ENCODE data around the gene P2RY12.

The P2RY12 gene

DNA sequence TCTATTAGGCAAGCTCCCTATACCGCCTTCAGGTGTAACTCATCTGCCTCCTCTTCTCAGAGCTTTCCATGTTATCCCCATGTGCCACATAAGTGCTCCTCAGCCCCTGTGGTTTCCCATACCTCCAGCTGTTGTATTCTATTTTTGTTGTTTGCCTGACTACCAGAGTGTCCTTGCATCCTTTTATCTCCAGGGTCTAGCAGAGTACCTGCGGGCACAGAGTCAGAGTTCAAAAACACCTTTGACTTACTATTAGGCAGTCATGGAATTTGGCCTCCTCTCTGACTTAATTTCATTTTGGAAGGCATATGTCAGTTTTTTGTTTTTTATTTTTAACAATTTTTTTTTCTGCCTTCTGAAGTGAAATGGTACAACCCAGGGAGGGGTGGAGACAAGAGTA is 75.0 kb downstream of the P2RY12 start:
- TF ChIP-seq TCF4 (CRISPR knock-in tag; IDR thresholded peaks at IDR 0.05; ENCODE audit: borderline replicate concordance) (no peak), ZNF70 (CRISPR knock-in tag; IDR thresholded peaks at IDR 0.05) (no peak), GLIS3 (CRISPR knock-in tag; IDR thresholded peaks at IDR 0.05) (no peak), SNAI2 (CRISPR knock-in tag; IDR thresholded peaks at IDR 0.05) (no peak), ISL1 (CRISPR knock-in tag; IDR thresholded peaks at IDR 0.05) (no peak), BACH2 (CRISPR knock-in tag; IDR thresholded peaks at IDR 0.05; ENCODE audit: borderline replicate concordance) (no peak), ZFP30 (CRISPR knock-in tag; IDR thresholded peaks at IDR 0.05) (no peak), ZNF565 (CRISPR knock-in tag; conservative IDR thresholded peaks at IDR 0.05; ENCODE audit: low read depth) (no peak), OSR1 (CRISPR knock-in tag; IDR thresholded peaks at IDR 0.05) (no peak)
- TF ChIP-seq, protein P1, sequence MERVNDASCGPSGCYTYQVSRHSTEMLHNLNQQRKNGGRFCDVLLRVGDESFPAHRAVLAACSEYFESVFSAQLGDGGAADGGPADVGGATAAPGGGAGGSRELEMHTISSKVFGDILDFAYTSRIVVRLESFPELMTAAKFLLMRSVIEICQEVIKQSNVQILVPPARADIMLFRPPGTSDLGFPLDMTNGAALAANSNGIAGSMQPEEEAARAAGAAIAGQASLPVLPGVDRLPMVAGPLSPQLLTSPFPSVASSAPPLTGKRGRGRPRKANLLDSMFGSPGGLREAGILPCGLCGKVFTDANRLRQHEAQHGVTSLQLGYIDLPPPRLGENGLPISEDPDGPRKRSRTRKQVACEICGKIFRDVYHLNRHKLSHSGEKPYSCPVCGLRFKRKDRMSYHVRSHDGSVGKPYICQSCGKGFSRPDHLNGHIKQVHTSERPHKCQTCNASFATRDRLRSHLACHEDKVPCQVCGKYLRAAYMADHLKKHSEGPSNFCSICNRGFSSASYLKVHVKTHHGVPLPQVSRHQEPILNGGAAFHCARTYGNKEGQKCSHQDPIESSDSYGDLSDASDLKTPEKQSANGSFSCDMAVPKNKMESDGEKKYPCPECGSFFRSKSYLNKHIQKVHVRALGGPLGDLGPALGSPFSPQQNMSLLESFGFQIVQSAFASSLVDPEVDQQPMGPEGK (CRISPR knock-in tag; IDR thresholded peaks at IDR 0.05; ENCODE audit: borderline replicate concordance): no peak
- TF ChIP-seq, protein P2, sequence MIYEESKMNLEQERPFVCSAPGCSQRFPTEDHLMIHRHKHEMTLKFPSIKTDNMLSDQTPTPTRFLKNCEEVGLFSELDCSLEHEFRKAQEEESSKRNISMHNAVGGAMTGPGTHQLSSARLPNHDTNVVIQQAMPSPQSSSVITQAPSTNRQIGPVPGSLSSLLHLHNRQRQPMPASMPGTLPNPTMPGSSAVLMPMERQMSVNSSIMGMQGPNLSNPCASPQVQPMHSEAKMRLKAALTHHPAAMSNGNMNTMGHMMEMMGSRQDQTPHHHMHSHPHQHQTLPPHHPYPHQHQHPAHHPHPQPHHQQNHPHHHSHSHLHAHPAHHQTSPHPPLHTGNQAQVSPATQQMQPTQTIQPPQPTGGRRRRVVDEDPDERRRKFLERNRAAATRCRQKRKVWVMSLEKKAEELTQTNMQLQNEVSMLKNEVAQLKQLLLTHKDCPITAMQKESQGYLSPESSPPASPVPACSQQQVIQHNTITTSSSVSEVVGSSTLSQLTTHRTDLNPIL (CRISPR knock-in tag; IDR thresholded peaks at IDR 0.05; ENCODE audit: low read depth): no peak
- TF ChIP-seq, protein P3, sequence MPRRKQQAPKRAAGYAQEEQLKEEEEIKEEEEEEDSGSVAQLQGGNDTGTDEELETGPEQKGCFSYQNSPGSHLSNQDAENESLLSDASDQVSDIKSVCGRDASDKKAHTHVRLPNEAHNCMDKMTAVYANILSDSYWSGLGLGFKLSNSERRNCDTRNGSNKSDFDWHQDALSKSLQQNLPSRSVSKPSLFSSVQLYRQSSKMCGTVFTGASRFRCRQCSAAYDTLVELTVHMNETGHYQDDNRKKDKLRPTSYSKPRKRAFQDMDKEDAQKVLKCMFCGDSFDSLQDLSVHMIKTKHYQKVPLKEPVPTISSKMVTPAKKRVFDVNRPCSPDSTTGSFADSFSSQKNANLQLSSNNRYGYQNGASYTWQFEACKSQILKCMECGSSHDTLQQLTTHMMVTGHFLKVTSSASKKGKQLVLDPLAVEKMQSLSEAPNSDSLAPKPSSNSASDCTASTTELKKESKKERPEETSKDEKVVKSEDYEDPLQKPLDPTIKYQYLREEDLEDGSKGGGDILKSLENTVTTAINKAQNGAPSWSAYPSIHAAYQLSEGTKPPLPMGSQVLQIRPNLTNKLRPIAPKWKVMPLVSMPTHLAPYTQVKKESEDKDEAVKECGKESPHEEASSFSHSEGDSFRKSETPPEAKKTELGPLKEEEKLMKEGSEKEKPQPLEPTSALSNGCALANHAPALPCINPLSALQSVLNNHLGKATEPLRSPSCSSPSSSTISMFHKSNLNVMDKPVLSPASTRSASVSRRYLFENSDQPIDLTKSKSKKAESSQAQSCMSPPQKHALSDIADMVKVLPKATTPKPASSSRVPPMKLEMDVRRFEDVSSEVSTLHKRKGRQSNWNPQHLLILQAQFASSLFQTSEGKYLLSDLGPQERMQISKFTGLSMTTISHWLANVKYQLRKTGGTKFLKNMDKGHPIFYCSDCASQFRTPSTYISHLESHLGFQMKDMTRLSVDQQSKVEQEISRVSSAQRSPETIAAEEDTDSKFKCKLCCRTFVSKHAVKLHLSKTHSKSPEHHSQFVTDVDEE (CRISPR knock-in tag; IDR thresholded peaks at IDR 0.05): no peak

DNA sequence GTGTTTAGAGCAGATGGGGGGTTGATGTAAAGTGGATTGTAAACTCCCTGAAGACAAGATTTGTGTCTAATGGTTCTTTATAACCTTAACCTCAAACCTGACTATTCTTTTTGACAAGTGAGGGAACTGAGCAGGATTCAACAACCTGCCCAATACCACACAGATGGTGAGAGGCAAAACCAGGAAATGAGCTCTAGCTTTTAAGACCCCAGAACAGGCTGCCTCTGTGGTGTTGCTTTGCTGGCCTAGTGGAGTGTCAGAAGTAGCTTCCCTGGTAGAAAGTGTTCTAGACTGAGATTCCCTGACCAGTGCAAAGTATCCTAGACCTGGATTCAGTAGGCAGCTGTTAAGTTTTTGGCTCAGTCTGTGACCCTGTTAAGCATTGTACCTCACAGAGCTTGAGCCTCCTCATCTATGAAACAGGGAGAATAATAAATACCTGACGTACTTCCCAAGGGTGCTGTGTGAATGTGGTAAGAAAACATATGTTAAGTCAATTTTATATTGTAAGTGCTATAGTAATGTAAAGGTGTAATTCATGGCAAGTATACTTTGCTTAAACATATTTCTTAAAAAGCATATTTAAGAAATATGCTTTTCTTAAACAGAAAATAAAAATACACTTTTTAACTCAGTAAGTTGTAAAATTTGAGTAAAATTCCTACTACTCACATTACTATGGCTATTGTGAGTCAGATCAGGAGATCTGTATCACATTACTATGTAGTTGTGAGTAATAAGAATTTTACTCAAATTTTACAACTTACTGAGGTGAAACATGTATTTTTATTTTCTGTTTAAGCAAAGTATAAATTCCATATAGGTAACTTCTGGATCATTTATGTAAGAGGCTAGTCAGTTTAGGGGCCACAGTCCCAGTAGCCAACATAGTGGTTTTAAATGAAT is 76.7 kb downstream of the P2RY12 start:
- ATAC-seq: no peak
- TF ChIP-seq BACH2 (CRISPR knock-in tag; IDR thresholded peaks at IDR 0.05; ENCODE audit: borderline replicate concordance) (no peak), ZNF565 (CRISPR knock-in tag; conservative IDR thresholded peaks at IDR 0.05; ENCODE audit: low read depth) (no peak), CSDC2 (CRISPR knock-in tag; IDR thresholded peaks at IDR 0.05) (no peak), GLIS3 (CRISPR knock-in tag; IDR thresholded peaks at IDR 0.05) (no peak), ZFP3 (CRISPR knock-in tag; IDR thresholded peaks at IDR 0.05) (no peak), ZNF8 (CRISPR knock-in tag; IDR thresholded peaks at IDR 0.05) (no peak), TCF4 (CRISPR knock-in tag; IDR thresholded peaks at IDR 0.05; ENCODE audit: borderline replicate concordance) (no peak), ESRRG (CRISPR knock-in tag; IDR thresholded peaks at IDR 0.05) (no peak), ISL1 (CRISPR knock-in tag; IDR thresholded peaks at IDR 0.05) (no peak), PPARA (CRISPR knock-in tag; IDR thresholded peaks at IDR 0.05; ENCODE audit: borderline replicate concordance) (no peak)
- TF ChIP-seq, protein P4, sequence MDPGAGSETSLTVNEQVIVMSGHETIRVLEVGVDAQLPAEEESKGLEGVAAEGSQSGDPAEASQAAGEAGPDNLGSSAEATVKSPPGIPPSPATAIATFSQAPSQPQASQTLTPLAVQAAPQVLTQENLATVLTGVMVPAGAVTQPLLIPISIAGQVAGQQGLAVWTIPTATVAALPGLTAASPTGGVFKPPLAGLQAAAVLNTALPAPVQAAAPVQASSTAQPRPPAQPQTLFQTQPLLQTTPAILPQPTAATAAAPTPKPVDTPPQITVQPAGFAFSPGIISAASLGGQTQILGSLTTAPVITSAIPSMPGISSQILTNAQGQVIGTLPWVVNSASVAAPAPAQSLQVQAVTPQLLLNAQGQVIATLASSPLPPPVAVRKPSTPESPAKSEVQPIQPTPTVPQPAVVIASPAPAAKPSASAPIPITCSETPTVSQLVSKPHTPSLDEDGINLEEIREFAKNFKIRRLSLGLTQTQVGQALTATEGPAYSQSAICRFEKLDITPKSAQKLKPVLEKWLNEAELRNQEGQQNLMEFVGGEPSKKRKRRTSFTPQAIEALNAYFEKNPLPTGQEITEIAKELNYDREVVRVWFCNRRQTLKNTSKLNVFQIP (CRISPR knock-in tag; IDR thresholded peaks at IDR 0.05; ENCODE audit: borderline replicate concordance, low read depth): no peak

More for the DNA sequence above, 75.0 kb downstream of the P2RY12 start:
- ATAC-seq: no peak

DNA sequence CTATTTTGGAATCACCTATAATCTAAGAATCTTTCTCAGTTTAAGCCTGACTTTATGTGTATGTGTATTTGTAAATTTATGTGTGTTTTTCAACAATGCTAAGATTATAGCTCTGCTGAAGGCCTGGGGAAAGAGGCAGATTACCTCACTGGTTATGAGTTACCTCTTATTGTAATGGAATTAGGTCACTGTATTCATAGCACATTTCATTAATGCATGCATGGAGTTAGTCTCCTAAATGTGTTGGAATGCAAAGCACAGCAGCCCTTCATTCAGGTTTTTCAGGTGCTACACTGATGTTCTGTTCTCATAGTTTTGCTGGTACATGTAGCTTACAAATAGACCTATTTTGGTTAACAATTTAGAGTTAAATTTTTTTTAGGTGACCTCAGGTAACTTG is 77.4 kb downstream of the P2RY12 start:
- ATAC-seq: no peak
- TF ChIP-seq, protein P1 (CRISPR knock-in tag; IDR thresholded peaks at IDR 0.05; ENCODE audit: borderline replicate concordance): no peak
- TF ChIP-seq ZC3H10 (CRISPR knock-in tag; IDR thresholded peaks at IDR 0.05): no peak
- TF ChIP-seq ZNF565 (CRISPR knock-in tag; conservative IDR thresholded peaks at IDR 0.05; ENCODE audit: low read depth): no peak
- no peak for TF ChIP-seq ZNF70 (CRISPR knock-in tag; IDR thresholded peaks at IDR 0.05)
- TF ChIP-seq ARNTL (CRISPR knock-in tag; IDR thresholded peaks at IDR 0.05; ENCODE audit: borderline replicate concordance, low read depth): no peak
- TF ChIP-seq GLIS3 (CRISPR knock-in tag; IDR thresholded peaks at IDR 0.05): no peak
- TF ChIP-seq PPARA (CRISPR knock-in tag; IDR thresholded peaks at IDR 0.05; ENCODE audit: borderline replicate concordance): no peak
- no peak for TF ChIP-seq BACH2 (CRISPR knock-in tag; IDR thresholded peaks at IDR 0.05; ENCODE audit: borderline replicate concordance)
- TF ChIP-seq TCF4 (CRISPR knock-in tag; IDR thresholded peaks at IDR 0.05; ENCODE audit: borderline replicate concordance): no peak
- TF ChIP-seq ZFP30 (CRISPR knock-in tag; IDR thresholded peaks at IDR 0.05): no peak
- TF ChIP-seq RARB (CRISPR knock-in tag; IDR thresholded peaks at IDR 0.05): no peak
